ENCODE data around the gene ERFE. TPM values are rescaled to one million over a fixed set of nuclear protein-coding genes. Genes with fewer than 3 reads are reported as not detected.

Gene ERFE
- total and polyA plus RNA-seq, 9 of the 15 experiments (the other 6 are each of a cell fraction or from before 2014, with no cell fraction given): 0.55 to 8.2 (median 3.7) TPM

DNA sequence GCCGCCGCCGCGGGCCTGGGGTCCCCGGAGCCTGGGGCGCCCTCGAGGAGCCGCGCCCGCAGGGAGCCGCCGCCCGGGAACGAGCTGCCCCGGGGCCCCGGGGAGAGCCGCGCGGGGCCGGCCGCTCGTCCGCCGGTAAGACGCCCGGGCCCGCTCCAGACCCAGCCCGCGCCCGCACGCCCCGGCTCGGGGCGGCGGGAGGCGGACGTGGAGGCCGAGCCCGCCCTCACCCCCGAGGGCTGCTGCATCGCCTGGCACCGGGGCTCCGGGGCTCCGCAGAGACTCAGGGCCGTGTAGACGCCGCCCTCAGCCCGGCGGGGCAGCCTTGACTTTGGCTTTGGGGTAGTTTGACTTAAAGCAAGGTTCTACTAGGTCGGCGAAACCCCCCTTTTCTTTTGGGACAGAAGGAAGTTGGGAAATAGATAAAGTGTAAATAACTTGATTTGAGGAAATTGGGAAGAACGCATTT, 335 bp downstream of the ERFE start (continued):
- TF ChIP-seq, protein P1, sequence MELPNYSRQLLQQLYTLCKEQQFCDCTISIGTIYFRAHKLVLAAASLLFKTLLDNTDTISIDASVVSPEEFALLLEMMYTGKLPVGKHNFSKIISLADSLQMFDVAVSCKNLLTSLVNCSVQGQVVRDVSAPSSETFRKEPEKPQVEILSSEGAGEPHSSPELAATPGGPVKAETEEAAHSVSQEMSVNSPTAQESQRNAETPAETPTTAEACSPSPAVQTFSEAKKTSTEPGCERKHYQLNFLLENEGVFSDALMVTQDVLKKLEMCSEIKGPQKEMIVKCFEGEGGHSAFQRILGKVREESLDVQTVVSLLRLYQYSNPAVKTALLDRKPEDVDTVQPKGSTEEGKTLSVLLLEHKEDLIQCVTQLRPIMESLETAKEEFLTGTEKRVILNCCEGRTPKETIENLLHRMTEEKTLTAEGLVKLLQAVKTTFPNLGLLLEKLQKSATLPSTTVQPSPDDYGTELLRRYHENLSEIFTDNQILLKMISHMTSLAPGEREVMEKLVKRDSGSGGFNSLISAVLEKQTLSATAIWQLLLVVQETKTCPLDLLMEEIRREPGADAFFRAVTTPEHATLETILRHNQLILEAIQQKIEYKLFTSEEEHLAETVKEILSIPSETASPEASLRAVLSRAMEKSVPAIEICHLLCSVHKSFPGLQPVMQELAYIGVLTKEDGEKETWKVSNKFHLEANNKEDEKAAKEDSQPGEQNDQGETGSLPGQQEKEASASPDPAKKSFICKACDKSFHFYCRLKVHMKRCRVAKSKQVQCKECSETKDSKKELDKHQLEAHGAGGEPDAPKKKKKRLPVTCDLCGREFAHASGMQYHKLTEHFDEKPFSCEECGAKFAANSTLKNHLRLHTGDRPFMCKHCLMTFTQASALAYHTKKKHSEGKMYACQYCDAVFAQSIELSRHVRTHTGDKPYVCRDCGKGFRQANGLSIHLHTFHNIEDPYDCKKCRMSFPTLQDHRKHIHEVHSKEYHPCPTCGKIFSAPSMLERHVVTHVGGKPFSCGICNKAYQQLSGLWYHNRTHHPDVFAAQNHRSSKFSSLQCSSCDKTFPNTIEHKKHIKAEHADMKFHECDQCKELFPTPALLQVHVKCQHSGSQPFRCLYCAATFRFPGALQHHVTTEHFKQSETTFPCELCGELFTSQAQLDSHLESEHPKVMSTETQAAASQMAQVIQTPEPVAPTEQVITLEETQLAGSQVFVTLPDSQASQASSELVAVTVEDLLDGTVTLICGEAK (IDR thresholded peaks at IDR 0.05): peak; percentile 32; the same call in 1 of the 2 replicates
- TF ChIP-seq, protein P1 (CRISPR knock-in tag; IDR thresholded peaks at IDR 0.05): no peak
- TF ChIP-seq CXXC5 (CRISPR knock-in tag; IDR thresholded peaks at IDR 0.05) (peak; percentile 38; the same call in 1 of the 2 replicates), SMARCC2 (IDR thresholded peaks at IDR 0.05; ENCODE audit: low read depth) (no peak), POLR2G (IDR thresholded peaks at IDR 0.05; ENCODE audit: low read depth, low read length) (0 out of 2 replicates have a peak, but pooled peaks have one; percentile 42), NR2C1 (IDR thresholded peaks at IDR 0.05) (no peak), NR2C1 (tag; IDR thresholded peaks at IDR 0.05) (no peak)
- TF ChIP-seq, protein P2, sequence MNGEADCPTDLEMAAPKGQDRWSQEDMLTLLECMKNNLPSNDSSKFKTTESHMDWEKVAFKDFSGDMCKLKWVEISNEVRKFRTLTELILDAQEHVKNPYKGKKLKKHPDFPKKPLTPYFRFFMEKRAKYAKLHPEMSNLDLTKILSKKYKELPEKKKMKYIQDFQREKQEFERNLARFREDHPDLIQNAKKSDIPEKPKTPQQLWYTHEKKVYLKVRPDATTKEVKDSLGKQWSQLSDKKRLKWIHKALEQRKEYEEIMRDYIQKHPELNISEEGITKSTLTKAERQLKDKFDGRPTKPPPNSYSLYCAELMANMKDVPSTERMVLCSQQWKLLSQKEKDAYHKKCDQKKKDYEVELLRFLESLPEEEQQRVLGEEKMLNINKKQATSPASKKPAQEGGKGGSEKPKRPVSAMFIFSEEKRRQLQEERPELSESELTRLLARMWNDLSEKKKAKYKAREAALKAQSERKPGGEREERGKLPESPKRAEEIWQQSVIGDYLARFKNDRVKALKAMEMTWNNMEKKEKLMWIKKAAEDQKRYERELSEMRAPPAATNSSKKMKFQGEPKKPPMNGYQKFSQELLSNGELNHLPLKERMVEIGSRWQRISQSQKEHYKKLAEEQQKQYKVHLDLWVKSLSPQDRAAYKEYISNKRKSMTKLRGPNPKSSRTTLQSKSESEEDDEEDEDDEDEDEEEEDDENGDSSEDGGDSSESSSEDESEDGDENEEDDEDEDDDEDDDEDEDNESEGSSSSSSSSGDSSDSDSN (IDR thresholded peaks at IDR 0.05; ENCODE audit: borderline replicate concordance in 1 of 2, low read depth in 2 of 2, low read length in 2 of 2): peak; percentile 9 to 47; a peak in 1 of 4 replicates

Measured in K562 (cell line).